A549 (cell line): ENCODE results near the gene RTP2. TPM values are rescaled to one million over a fixed set of nuclear protein-coding genes. Genes with fewer than 3 reads are reported as not detected.

ENCODE experiments used
- ATAC-seq, 2 experiments: fragments of 200-7000 bp in 1 of 2; fragments of >200 bp in 1 of 2; cut with Nextera tagmentation in 1 of 2; cut with Tn5 transposase in 1 of 2; 3 replicates each; pipeline versions ENCODE4 v1.8.0 to v1.9.1; 2018 to 2020; ENCODE audit warnings: mild to moderate bottlenecking in 1 of 2, moderate library complexity in 1 of 2
- CTCF ChIA-PET: fragments of 300-600 bp; sonication (Branson Sonifier 250); formaldehyde crosslinking; extraction: SDS; loops from one replicate; lab custom pipeline; 2021; ENCODE audit warnings: antibody characterized with exemption, inconsistent platforms; lab: Yijun Ruan, JAX
- POLR2A ChIA-PET: fragments of 350-600 bp; formaldehyde crosslinking; extraction: SDS; loops from one replicate; lab custom pipeline; 2021; ENCODE audit warnings: antibody characterized with exemption, inconsistent platforms; lab: Yijun Ruan, JAX
- DNase-seq, 2 experiments: peaks; one replicate each; pipeline versions ENCODE4 v3.0.0 to v3.0.0-alpha.2; 2011 to 2016; ENCODE audit warnings: low read depth in 1 of 2, low spot score in 1 of 2
- FAIRE-seq: peaks from 2 replicates; lab custom pipeline; 2011; peaks lifted over from hg19 to GRCh38; lab: Jason Lieb, UNC
- H3K27ac ChIP-seq, 2 experiments: fragments of >200 bp; sonication (Bioruptor Twin); formaldehyde crosslinking; 3 replicates each; pipeline ENCODE4 v1.5.1; 2016 to 2017
- H3K4me1 ChIP-seq: fragments of >200 bp; sonication (Bioruptor Twin); formaldehyde crosslinking; 3 replicates; pipeline ENCODE4 v1.6.1; 2016
- H3K4me2 ChIP-seq: fragments of >200 bp; sonication (Bioruptor Twin); formaldehyde crosslinking; 3 replicates; pipeline ENCODE4 v1.6.1; 2016
- H3K4me3 ChIP-seq: fragments of >200 bp; sonication (Bioruptor Twin); formaldehyde crosslinking; 3 replicates; pipeline ENCODE4 v1.5.1; 2016
- H3K9me3 ChIP-seq: fragments of >200 bp; sonication (Bioruptor Twin); formaldehyde crosslinking; 3 replicates; pipeline ENCODE4 v1.6.1; 2016
- CBX2 ChIP-seq: fragments of 200-600 bp; sonication (generic); IDR thresholded peaks from 2 replicates; pipeline ENCODE4 v1.6.1; 2016; ENCODE audit warnings: low read depth, mild to moderate bottlenecking, borderline replicate concordance
- CEBPB ChIP-seq, 2 experiments: fragments of >200 bp in 1 of 2; sonication (Bioruptor Twin) in 1 of 2; formaldehyde crosslinking in 1 of 2; IDR thresholded peaks; 2 replicates each; pipeline ENCODE4 v1.6.1; 2012 to 2016
- CHD2 ChIP-seq: fragments of 150-350 bp; IDR thresholded peaks from 2 replicates; pipeline ENCODE4 v1.6.1; 2014; ENCODE audit warnings: low read length; ENCODE audit not compliant: partially characterized antibody
- CTCF ChIP-seq: fragments of >200 bp; sonication (Bioruptor Twin); formaldehyde crosslinking; IDR thresholded peaks from 3 replicates; pipeline ENCODE4 v1.5.1; 2016
- EP300 ChIP-seq, 2 experiments: fragments of >200 bp; sonication (Bioruptor Twin); formaldehyde crosslinking; IDR thresholded peaks; 2 replicates in 1 of 2; 3 replicates in 1 of 2; pipeline ENCODE4 v1.6.1; 2016 to 2017
- ESRRA ChIP-seq: fragments of 150-350 bp; IDR thresholded peaks from 2 replicates; pipeline ENCODE4 v1.6.1; 2014; ENCODE audit warnings: mild to moderate bottlenecking, low read length, borderline replicate concordance
- HDAC2 ChIP-seq: fragments of 200-600 bp; sonication (generic); IDR thresholded peaks from 2 replicates; pipeline ENCODE4 v1.6.1; 2016
- HEYL ChIP-seq: fragments of 250-450 bp; sonication (Bioruptor Pico); IDR thresholded peaks from 2 replicates; pipeline ENCODE4 v1.8.0; 2021; ENCODE audit warnings: mild to moderate bottlenecking, moderate library complexity
- HOXA7 ChIP-seq: fragments of 250-450 bp; sonication (Bioruptor Pico); IDR thresholded peaks from 2 replicates; pipeline ENCODE4 v1.5.0; 2020; ENCODE audit warnings: mild to moderate bottlenecking, moderate library complexity
- HOXB13 ChIP-seq: fragments of 250-450 bp; sonication (Bioruptor Pico); IDR thresholded peaks from 2 replicates; pipeline ENCODE4 v1.5.0; 2020; ENCODE audit warnings: low read depth, mild to moderate bottlenecking, moderate library complexity
- KDM1A ChIP-seq: fragments of 200-600 bp; sonication (generic); IDR thresholded peaks from 2 replicates; pipeline ENCODE4 v1.6.1; 2016; ENCODE audit warnings: low read depth, mild to moderate bottlenecking
- MAX ChIP-seq: IDR thresholded peaks from 2 replicates; pipeline ENCODE4 v1.6.1; 2012
- MYC ChIP-seq: IDR thresholded peaks from 2 replicates; pipeline ENCODE4 v1.6.1; 2012; ENCODE audit warnings: mild to moderate bottlenecking, inconsistent platforms, low read length, improper control_type of control experiment, borderline replicate concordance
- PBX3 ChIP-seq: IDR thresholded peaks from 2 replicates; pipeline ENCODE4 v1.6.1; 2012
- PHF8 ChIP-seq: fragments of 200-600 bp; sonication (generic); IDR thresholded peaks from 2 replicates; pipeline ENCODE4 v1.6.1; 2016; ENCODE audit warnings: low read depth, mild to moderate bottlenecking, antibody characterized with exemption, moderate library complexity, borderline replicate concordance
- POLR2A ChIP-seq: IDR thresholded peaks from 2 replicates; pipeline ENCODE4 v1.6.1; 2012; ENCODE audit warnings: mild to moderate bottlenecking, low read length
- POLR2AphosphoS2 ChIP-seq: conservative IDR thresholded peaks from 2 replicates; pipeline ENCODE4 v1.6.1; 2012; ENCODE audit warnings: low read length, improper control_type of control experiment, inconsistent platforms
- RFX5 ChIP-seq: fragments of 450-650 bp; IDR thresholded peaks from 2 replicates; pipeline ENCODE4 v1.7.1; 2014; ENCODE audit warnings: antibody characterized with exemption, mild to moderate bottlenecking, moderate library complexity
- ZFP36 ChIP-seq: fragments of 450-650 bp; IDR thresholded peaks from 2 replicates; pipeline ENCODE4 v1.6.1; 2014; ENCODE audit warnings: borderline replicate concordance; ENCODE audit not compliant: partially characterized antibody
- WGBS: methylation state at CpG from one replicate; pipeline ENCODE4 v1.1.6; 2017; ENCODE audit errors: missing lambda C conversion rate; 5-methylcytosine and 5-hydroxymethylcytosine counted together
- polyA plus RNA-seq, 4 experiments: library from polyadenylated mRNA; depleted of rRNA in 3 of 4; stranded (reverse); fragments of >200 nt; fragmentation: RNase III in 1 of 4; extraction: RNeasy Plus Mini Kit Qiagen cat#74134 plus additional on column Dnase treatment in 1 of 4; gene quantifications; 2 replicates in 3 of 4; 3 replicates in 1 of 4; pipeline ENCODE4 v1.2.3, GENCODE V29; 2011 to 2017
- TF ChIP-seq, protein P1 (sequence below): fragments of 250-450 bp; sonication (Bioruptor Pico); IDR thresholded peaks from 2 replicates; pipeline ENCODE4 v1.5.0; 2021; ENCODE audit warnings: mild to moderate bottlenecking, moderate library complexity, borderline replicate concordance
- TF ChIP-seq, protein P2 (sequence below): fragments of >200 bp; sonication (Bioruptor Twin); formaldehyde crosslinking; IDR thresholded peaks from 2 replicates; pipeline ENCODE4 v1.6.1; 2016

Gene RTP2
- polyA plus RNA-seq, 2 of the 4 experiments (the other 2 are of a cell fraction): not detected

GRCh38 chr3:187686621-187687273 lies 15.6 kb downstream of the RTP2 start (continued):
- TF ChIP-seq, protein P1, sequence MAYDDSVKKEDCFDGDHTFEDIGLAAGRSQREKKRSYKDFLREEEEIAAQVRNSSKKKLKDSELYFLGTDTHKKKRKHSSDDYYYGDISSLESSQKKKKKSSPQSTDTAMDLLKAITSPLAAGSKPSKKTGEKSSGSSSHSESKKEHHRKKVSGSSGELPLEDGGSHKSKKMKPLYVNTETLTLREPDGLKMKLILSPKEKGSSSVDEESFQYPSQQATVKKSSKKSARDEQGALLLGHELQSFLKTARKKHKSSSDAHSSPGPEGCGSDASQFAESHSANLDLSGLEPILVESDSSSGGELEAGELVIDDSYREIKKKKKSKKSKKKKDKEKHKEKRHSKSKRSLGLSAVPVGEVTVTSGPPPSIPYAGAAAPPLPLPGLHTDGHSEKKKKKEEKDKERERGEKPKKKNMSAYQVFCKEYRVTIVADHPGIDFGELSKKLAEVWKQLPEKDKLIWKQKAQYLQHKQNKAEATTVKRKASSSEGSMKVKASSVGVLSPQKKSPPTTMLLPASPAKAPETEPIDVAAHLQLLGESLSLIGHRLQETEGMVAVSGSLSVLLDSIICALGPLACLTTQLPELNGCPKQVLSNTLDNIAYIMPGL (CRISPR knock-in tag): no peak
- TF ChIP-seq CHD2: no peak

- no peaks in the 10 kb centered on the region for H3K9me3 ChIP-seq
- no peak overlapping the region for H3K4me2 ChIP-seq
- H3K4me3 ChIP-seq: no peak overlapping the region
- ChIA-PET CTCF (interaction anchor here (13.5 to 22.2 kb wide), 2 partner anchors 362 to 466 kb away, joined by 195 to 564 read pairs; no protein-coding TSS in a partner anchor), POLR2A (no interaction called here)
- no peak overlapping the region for H3K27ac ChIP-seq
- ATAC-seq (no peak), FAIRE-seq (no peak), DNase-seq (no peak)
- no peaks in the 10 kb centered on the region for H3K4me1 ChIP-seq
- no peak for TF ChIP-seq HOXA7 (CRISPR knock-in tag)
- TF ChIP-seq PBX3: no peak
- TF ChIP-seq CEBPB (IDR thresholded peaks at IDR 0.05): no peak
- TF ChIP-seq ZFP36: no peak
- TF ChIP-seq HDAC2: no peak
- no peak for TF ChIP-seq HEYL
- no peak for TF ChIP-seq CTCF
- TF ChIP-seq, protein P2, sequence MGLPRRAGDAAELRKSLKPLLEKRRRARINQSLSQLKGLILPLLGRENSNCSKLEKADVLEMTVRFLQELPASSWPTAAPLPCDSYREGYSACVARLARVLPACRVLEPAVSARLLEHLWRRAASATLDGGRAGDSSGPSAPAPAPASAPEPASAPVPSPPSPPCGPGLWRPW: no peak
- TF ChIP-seq CBX2: no peak
- no peak for TF ChIP-seq POLR2A
- TF ChIP-seq RFX5: no peak
- no peak for TF ChIP-seq MYC
- TF ChIP-seq ESRRA: no peak
- TF ChIP-seq HOXB13 (CRISPR knock-in tag): no peak
- TF ChIP-seq PHF8: no peak
- 47% methylated on average over 7 of the region's 7 CpGs for WGBS
Measured at GRCh38 chr3:187685948-187686347, 16.4 kb downstream of the RTP2 start.

GRCh38 chr3:187684880-187685279 lies 17.5 kb downstream of the RTP2 start:
- no peak for DNase-seq
- H3K4me2 ChIP-seq: no peak overlapping the region
- WGBS: 2% methylated on average over 2 of the region's 2 CpGs
- H3K4me1 ChIP-seq: no peaks in the 10 kb centered on the region
- ChIA-PET POLR2A (no interaction called here), CTCF (interaction anchor here (1.3 to 22.2 kb wide), 3 partner anchors 30 to 465 kb away, joined by 4 to 564 read pairs (median 195); no protein-coding TSS in a partner anchor)
- no peak for FAIRE-seq
- no peak for ATAC-seq
- TF ChIP-seq EP300 (IDR thresholded peaks at IDR 0.05): no peak
- TF ChIP-seq POLR2AphosphoS2: no peak
- no peak for TF ChIP-seq PBX3
- TF ChIP-seq MAX: no peak
- no peak for TF ChIP-seq CTCF
- TF ChIP-seq, protein P2: no peak
- TF ChIP-seq KDM1A: no peak
- no peaks in the 10 kb centered on the region for H3K9me3 ChIP-seq
- no peak overlapping the region for H3K4me3 ChIP-seq
- no peak overlapping the region for H3K27ac ChIP-seq
